Activated T-cell treated with anti-CD3 and anti-CD28 coated beads, Interleukin-2, amount 50 U/mL, for 1 hour (primary cell): ENCODE results near the gene MAP6.
"Not testable (repeated sequence)": the region's sequence is repeated elsewhere in the genome, so short reads cannot be mapped to it uniquely, and the experiment has no call there.

ENCODE experiments used
- DNase-seq: peaks from one replicate; pipeline ENCODE4 v3.0.0-alpha.2; 2020

The MAP6 gene

GRCh38 chr11:75668451-75669297 lies at the start of gene MAP6:
Gene MAP6 (minus strand): TSS chr11:75669038. CDS start chr11:75668369, 669 bp downstream.
- peak; percentile 27 for DNase-seq

GRCh38 chr11:75717608-75718418 lies 49.0 kb upstream of the MAP6 start, which contains the start of gene MOGAT2:
Gene MOGAT2 (plus strand): TSS chr11:75717838. CDS start chr11:75717889, 51 bp downstream.
- no peak for DNase-seq

- DNase-seq, result no peak
Observed at GRCh38 chr11:75716659-75717058, 47.8 kb upstream of the MAP6 start.

- DNase-seq, result no peak
Observed at GRCh38 chr11:75715688-75716087, 46.9 kb upstream of the MAP6 start.

GRCh38 chr11:75714211-75714610 lies 45.4 kb upstream of the MAP6 start:
- DNase-seq, result no peak

GRCh38 chr11:75706260-75706729 lies 37.5 kb upstream of the MAP6 start:
- peak; percentile 64 for DNase-seq

- DNase-seq, result no peak
Observed at GRCh38 chr11:75705541-75705940, 36.7 kb upstream of the MAP6 start.

- no peak for DNase-seq
Observed at GRCh38 chr11:75703695-75704237, 34.9 kb upstream of the MAP6 start.

- DNase-seq, result no peak
Observed at GRCh38 chr11:75700940-75701339, 32.1 kb upstream of the MAP6 start.

GRCh38 chr11:75697906-75698581 lies 29.2 kb upstream of the MAP6 start:
- DNase-seq, result no peak

- no peak for DNase-seq
Observed at GRCh38 chr11:75691804-75692203, 23.0 kb upstream of the MAP6 start.

GRCh38 chr11:75689863-75690609 lies 21.2 kb upstream of the MAP6 start:
- no peak for DNase-seq

GRCh38 chr11:75683856-75684255 lies 15.0 kb upstream of the MAP6 start:
- DNase-seq, result not testable (repeated sequence)

- no peak for DNase-seq
Observed at GRCh38 chr11:75679566-75679965, 10.7 kb upstream of the MAP6 start.

- DNase-seq, result no peak
Observed at GRCh38 chr11:75678620-75679259, 9.9 kb upstream of the MAP6 start.

- DNase-seq, result no peak
Observed at GRCh38 chr11:75677909-75678308, 9.1 kb upstream of the MAP6 start.

- DNase-seq, result no peak
Observed at GRCh38 chr11:75677275-75677674, 8.4 kb upstream of the MAP6 start.

- no peak for DNase-seq
Observed at GRCh38 chr11:75673977-75674582, 5.2 kb upstream of the MAP6 start.

- peak; percentile 33 for DNase-seq
Observed at GRCh38 chr11:75667831-75668450, 897 bp downstream of the MAP6 start.

- peak; percentile 19 for DNase-seq
Observed at GRCh38 chr11:75667255-75667830, 1.5 kb downstream of the MAP6 start.
